Endothelial cell of umbilical vein (primary cell): ENCODE results near the gene SMC1B. TPM values are rescaled to one million over a fixed set of nuclear protein-coding genes. Genes with fewer than 3 reads are reported as not detected.

Experiments
- BruUV-seq: library from RNA; stranded (reverse); fragments of 400-500 nt; replicated peaks from 2 replicates; lab custom pipeline; 2021; lab: Mats Ljungman, UMichigan
- CTCF ChIA-PET: fragments of 300-600, 350-600 bp; sonication (Branson Sonifier 250); formaldehyde crosslinking; loops from one replicate; lab custom pipeline; 2021; ENCODE audit warnings: antibody characterized with exemption, inconsistent platforms; lab: Charles Lee
- POLR2A ChIA-PET: fragments of 300-600, 350-600 bp; sonication (Branson Sonifier 250); formaldehyde crosslinking; loops from one replicate; lab custom pipeline; 2021; ENCODE audit warnings: antibody characterized with exemption, inconsistent platforms; lab: Charles Lee
- DNase-seq: peaks from one replicate; pipeline ENCODE4 v3.0.0-alpha.2; 2011; ENCODE audit warnings: low read depth, low spot score
- FAIRE-seq: peaks from 2 replicates; lab custom pipeline; 2011; peaks lifted over from hg19 to GRCh38; lab: Jason Lieb, UNC
- H2AFZ ChIP-seq: 2 replicates; pipeline ENCODE4 v1.6.0; 2012; ENCODE audit warnings: low read depth, low read length, control low read depth, inconsistent platforms
- H3K27ac ChIP-seq: 2 replicates; pipeline ENCODE4 v1.5.1; 2011; ENCODE audit warnings: low read depth, mild to moderate bottlenecking, control low read depth, low read length, moderate library complexity; ENCODE audit not compliant: insufficient read depth
- H3K27me3 ChIP-seq, 2 experiments: 2 replicates each; pipeline versions ENCODE4 v1.6.0 to v1.6.1; 2011; ENCODE audit warnings: low read length in 2 of 2, mixed read lengths in 1 of 2; ENCODE audit not compliant: control insufficient read depth in 2 of 2, insufficient read depth in 2 of 2
- H3K36me3 ChIP-seq, 2 experiments: 2 replicates in 1 of 2; 3 replicates in 1 of 2; pipeline ENCODE4 v1.5.1; 2011; ENCODE audit warnings: low read length in 2 of 2, mild to moderate bottlenecking in 1 of 2, moderate library complexity in 1 of 2; ENCODE audit not compliant: control insufficient read depth in 2 of 2, insufficient read depth in 2 of 2; ENCODE audit errors: extremely low read depth in 1 of 2
- H3K4me1 ChIP-seq: 3 replicates; pipeline ENCODE4 v1.5.1; 2011; ENCODE audit warnings: mild to moderate bottlenecking, low read length; ENCODE audit not compliant: control insufficient read depth, insufficient read depth; ENCODE audit errors: extremely low read depth
- H3K4me2 ChIP-seq: 2 replicates; pipeline ENCODE4 v1.6.1; 2011; ENCODE audit warnings: low read length, control low read depth, mixed read lengths; ENCODE audit not compliant: insufficient read depth
- H3K4me3 ChIP-seq, 3 experiments: fragments of 200-600 bp in 1 of 3; sonication (generic), shearing (Covaris generic) in 1 of 3; replicated peaks in 1 of 3; 2 replicates each; pipeline ENCODE4 v1.5.1; 2011 to 2016; ENCODE audit warnings: control low read depth in 3 of 3, low read length in 3 of 3, mild to moderate bottlenecking in 2 of 3, inconsistent platforms in 1 of 3, low read depth in 1 of 3, moderate library complexity in 1 of 3; ENCODE audit not compliant: insufficient read depth in 1 of 3
- H3K79me2 ChIP-seq: 2 replicates; pipeline ENCODE4 v1.6.0; 2012; ENCODE audit warnings: low read length, inconsistent platforms; ENCODE audit not compliant: control insufficient read depth, insufficient read depth
- H3K9ac ChIP-seq: replicated peaks from 2 replicates; pipeline ENCODE3; 2011; ENCODE audit warnings: low read length, control low read depth; ENCODE audit not compliant: insufficient read depth; ENCODE audit errors: extremely low read depth
- H3K9me1 ChIP-seq: replicated peaks from 3 replicates; pipeline ENCODE4 v1.6.0; 2011; ENCODE audit warnings: mild to moderate bottlenecking, low read length; ENCODE audit not compliant: control insufficient read depth, insufficient read depth; ENCODE audit errors: extremely low read depth
- H3K9me3 ChIP-seq: replicated peaks from 2 replicates; pipeline ENCODE4 v1.5.1; 2012; ENCODE audit warnings: low read length, inconsistent platforms; ENCODE audit not compliant: control insufficient read depth, insufficient read depth
- H4K20me1 ChIP-seq: replicated peaks from 2 replicates; pipeline ENCODE3; 2011; ENCODE audit warnings: mild to moderate bottlenecking, low read length; ENCODE audit not compliant: control insufficient read depth, insufficient read depth; ENCODE audit errors: extremely low read depth
- CTCF ChIP-seq, 2 donors: IDR thresholded peaks; 1 replicate in 1 of 2; 2 replicates in 1 of 2; pipeline ENCODE4 v1.5.1; 2011; ENCODE audit warnings: low read length in 2 of 2, mild to moderate bottlenecking in 2 of 2, moderate library complexity in 2 of 2, control low read depth in 1 of 2, inconsistent platforms in 1 of 2, low read depth in 1 of 2; ENCODE audit not compliant: insufficient read depth in 1 of 2; ENCODE audit errors: extremely low read depth in 1 of 2
- EZH2 ChIP-seq: IDR thresholded peaks from 2 replicates; pipeline ENCODE4 v1.6.1; 2012; ENCODE audit warnings: borderline replicate concordance, low read depth, mild to moderate bottlenecking, moderate library complexity, low read length, inconsistent platforms; ENCODE audit not compliant: severe bottlenecking
- FOS ChIP-seq: IDR thresholded peaks from 2 replicates; pipeline ENCODE4 v1.6.1; 2011; ENCODE audit warnings: mild to moderate bottlenecking, low read length, moderate library complexity, borderline replicate concordance; ENCODE audit not compliant: insufficient read depth
- GATA2 ChIP-seq: IDR thresholded peaks from 2 replicates; pipeline ENCODE4 v1.7.0; 2011; ENCODE audit warnings: low read depth, mild to moderate bottlenecking, moderate library complexity, mixed read lengths, low read length; ENCODE audit not compliant: insufficient read length, insufficient read depth
- JUN ChIP-seq: IDR thresholded peaks from 2 replicates; pipeline ENCODE4 v1.6.1; 2011; ENCODE audit warnings: borderline replicate concordance, low read depth; ENCODE audit not compliant: insufficient read length, insufficient read depth
- MAX ChIP-seq: IDR thresholded peaks from 2 replicates; pipeline ENCODE4 v1.6.1; 2011; ENCODE audit not compliant: insufficient read depth, insufficient read length
- MYC ChIP-seq: IDR thresholded peaks from one replicate; pipeline ENCODE4 v1.6.1; 2011; ENCODE audit warnings: mild to moderate bottlenecking, low read depth, low read length
- POLR2A ChIP-seq: IDR thresholded peaks from 2 replicates; pipeline ENCODE4 v1.6.1; 2012; ENCODE audit warnings: low read depth, mild to moderate bottlenecking, control low read depth, low read length
- POLR2AphosphoS5 ChIP-seq: IDR thresholded peaks from 2 replicates; pipeline ENCODE4 v1.6.1; 2012; ENCODE audit warnings: low read depth, mild to moderate bottlenecking, control low read depth, low read length, moderate library complexity; ENCODE audit not compliant: insufficient read depth
- dilution Hi-C: fragments of 300-500 bp; cut with MboI; formaldehyde crosslinking; loops from one replicate; pipeline ENCODE4 v1.15.0; 2019; ENCODE audit warnings: low sequenced_read_pairs; ENCODE audit not compliant: extremely low pct_ligation_motif_present
- intact Hi-C: fragments of 100-400 bp; cut with micrococcal nuclease; formaldehyde crosslinking; loops from one replicate; pipeline ENCODE4 v1.10.0; 2022
- polyA plus RNA-seq, 4 experiments: library from polyadenylated mRNA; depleted of rRNA in 3 of 4; stranded (reverse) in 3 of 4; unstranded in 1 of 4; fragments of >200 nt; gene quantifications; 2 replicates each; pipeline versions ENCODE4 v1.2.1 to v1.2.3, GENCODE V29; 2011 to 2012; ENCODE audit warnings: missing spikeins in 1 of 4
- total RNA-seq: library from RNA; stranded (reverse); gene quantifications from 2 replicates; pipeline ENCODE4 v1.2.3, GENCODE V29; 2021

Gene SMC1B
- total and polyA plus RNA-seq, 2 donors (not counting 3 experiments of a cell fraction or from before 2014, with no cell fraction given): 0.07 TPM; not detected in 1

- no peak overlapping the region for H3K9ac ChIP-seq
- BruUV-seq: no TSS peak
- no peaks in the 10 kb centered on the region for H3K36me3 ChIP-seq
- ChIA-PET CTCF (no interaction called here), POLR2A (no interaction called here)
- H3K4me2 ChIP-seq: no peak overlapping the region
- no peaks in the 10 kb centered on the region for H3K79me2 ChIP-seq
- no peak overlapping the region for H3K4me3 ChIP-seq
- TF ChIP-seq MYC: no peak
- no peak for TF ChIP-seq FOS
- no peak for TF ChIP-seq CTCF (IDR thresholded peaks at IDR 0.05; ENCODE audit: extremely low read depth in 1 of 2, insufficient read depth in 1 of 2, low read depth in 1 of 2, low read length in 2 of 2)
- TF ChIP-seq JUN: no peak
- TF ChIP-seq MAX: no peak
- TF ChIP-seq POLR2AphosphoS5: no peak
- no peak for TF ChIP-seq POLR2A
- no peak for TF ChIP-seq EZH2
- no peak for TF ChIP-seq GATA2
- DNase-seq (no peak), FAIRE-seq (no peak)
- intact Hi-C loops: no loop called here
- H4K20me1 ChIP-seq: no peaks in the 10 kb centered on the region
- no peak overlapping the region for H3K27ac ChIP-seq
- peaks cover 28 to 29% of the 10 kb centered on the region in 2 experiments for H3K27me3 ChIP-seq
- no peaks in the 10 kb centered on the region for H3K4me1 ChIP-seq
- no peaks in the 10 kb centered on the region for H3K9me3 ChIP-seq
- dilution Hi-C loops: no loop called here
- H3K9me1 ChIP-seq: no peaks in the 10 kb centered on the region
- no peak overlapping the region for H2AFZ ChIP-seq
These were observed 53.8 kb downstream of the SMC1B start for GRCh38 chr22:45359627-45360026.
